B cell (primary cell): ENCODE measurements around the gene ANKRD49. TPM values are rescaled to one million over a fixed set of nuclear protein-coding genes. Genes with fewer than 3 reads are reported as not detected.
"Not testable (repeated sequence)": the region's sequence is repeated elsewhere in the genome, so short reads cannot be mapped to it uniquely, and the experiment has no call there.

Experiments used
- ATAC-seq: fragments of 200-7000 bp; cut with Tn5 transposase; one replicate; pipeline ENCODE4 v1.10.0; 2021; ENCODE audit warnings: low read depth, mild to moderate bottlenecking, moderate number of reproducible peaks, moderate library complexity
- CTCF ChIA-PET: fragments of 350-600 bp; sonication (Branson Sonifier 250); formaldehyde crosslinking; loops from one replicate; lab custom pipeline; 2021; ENCODE audit warnings: antibody characterized with exemption, inconsistent platforms; lab: Charles Lee
- POLR2A ChIA-PET: fragments of 350-600 bp; sonication (Branson Sonifier 250); formaldehyde crosslinking; loops from one replicate; lab custom pipeline; 2021; ENCODE audit warnings: antibody characterized with exemption; lab: Charles Lee
- DNase-seq: peaks from one replicate; pipeline ENCODE4 v3.0.0; 2013
- H2AFZ ChIP-seq: 2 replicates; pipeline ENCODE4 v1.6.1; 2012; ENCODE audit warnings: mild to moderate bottlenecking, low read depth, low read length; ENCODE audit not compliant: insufficient read depth, poor library complexity, severe bottlenecking
- H3K27ac ChIP-seq, 2 donors: 1 replicate in 1 of 2; 2 replicates in 1 of 2; pipeline ENCODE4 v1.5.1; 2012 to 2013; ENCODE audit warnings: low read length in 2 of 2, mild to moderate bottlenecking in 2 of 2, moderate library complexity in 1 of 2
- H3K27me3 ChIP-seq, 4 experiments: fragments of 200-600 bp in 1 of 4; sonication (generic) in 1 of 4; replicated peaks in 1 of 4; 1 replicate in 2 of 4; 2 replicates in 2 of 4; pipeline versions ENCODE4 v1.6.1 to v1.7.0; 2013 to 2016; ENCODE audit warnings: low read length in 3 of 4, mild to moderate bottlenecking in 2 of 4, mixed read lengths in 1 of 4, moderate library complexity in 1 of 4; ENCODE audit not compliant: insufficient read depth in 4 of 4, control insufficient read depth in 3 of 4; ENCODE audit errors: control extremely low read depth in 1 of 4
- H3K36me3 ChIP-seq, 2 experiments: replicated peaks in 1 of 2; 1 replicate in 1 of 2; 2 replicates in 1 of 2; pipeline versions ENCODE4 v1.6.1 to v1.7.1; 2013; ENCODE audit warnings: low read length in 1 of 2; ENCODE audit not compliant: insufficient read depth in 2 of 2, control insufficient read depth in 1 of 2; ENCODE audit errors: control extremely low read depth in 1 of 2, extremely low read depth in 1 of 2
- H3K4me1 ChIP-seq, 2 donors: fragments of 200-600 bp in 1 of 2; sonication (generic) in 1 of 2; 1 replicate in 1 of 2; 2 replicates in 1 of 2; pipeline versions ENCODE4 v1.5.1 to v1.6.1; 2013 to 2017; ENCODE audit warnings: low read length in 2 of 2; ENCODE audit not compliant: control insufficient read depth in 2 of 2, insufficient read depth in 2 of 2
- H3K4me2 ChIP-seq: replicated peaks from 2 replicates; pipeline ENCODE3; 2012; ENCODE audit warnings: mild to moderate bottlenecking, low read depth, low read length; ENCODE audit not compliant: poor library complexity, severe bottlenecking
- H3K4me3 ChIP-seq, 5 experiments: fragments of 200-600 bp in 1 of 5; sonication (generic) in 1 of 5; 1 replicate in 3 of 5; 2 replicates in 2 of 5; pipeline versions ENCODE4 v1.5.1 to v1.7.0; 2011 to 2016; ENCODE audit warnings: low read length in 4 of 5, mild to moderate bottlenecking in 4 of 5, low read depth in 2 of 5, control low read depth in 1 of 5, moderate library complexity in 1 of 5; ENCODE audit not compliant: insufficient read depth in 1 of 5; ENCODE audit errors: control extremely low read depth in 1 of 5, extremely low read depth in 1 of 5
- H3K79me2 ChIP-seq: fragments of 200-600 bp; sonication (generic); one replicate; pipeline ENCODE4 v1.6.0; 2016; ENCODE audit warnings: low read length; ENCODE audit not compliant: control insufficient read depth, insufficient read depth
- H3K9ac ChIP-seq: fragments of 200-600 bp; sonication (generic); 2 replicates; pipeline ENCODE4 v1.6.1; 2017; ENCODE audit warnings: mild to moderate bottlenecking, low read length, moderate library complexity
- H3K9me3 ChIP-seq, 3 donors: one replicate each; pipeline versions ENCODE4 v1.6.1 to v1.7.1; 2013; ENCODE audit warnings: low read length in 2 of 3; ENCODE audit not compliant: control insufficient read depth in 2 of 3, insufficient read depth in 1 of 3; ENCODE audit errors: control extremely low read depth in 1 of 3
- H4K20me1 ChIP-seq: 2 replicates; pipeline ENCODE4 v1.6.0; 2012; ENCODE audit warnings: mild to moderate bottlenecking, low read length; ENCODE audit not compliant: insufficient read depth, control insufficient read depth, poor library complexity, severe bottlenecking
- H3K27ac Mint-ChIP-seq: one replicate; pipeline ENCODE4 v1.8.0; 2021; ENCODE audit warnings: mixed read lengths
- H3K27me3 Mint-ChIP-seq: one replicate; pipeline ENCODE4 v1.8.0; 2021; ENCODE audit warnings: mixed read lengths
- H3K4me1 Mint-ChIP-seq: one replicate; pipeline ENCODE4 v1.8.0; 2021; ENCODE audit warnings: mixed read lengths
- H3K4me3 Mint-ChIP-seq: one replicate; pipeline ENCODE4 v1.8.0; 2021; ENCODE audit warnings: mixed read lengths
- H3K9me3 Mint-ChIP-seq: one replicate; pipeline ENCODE4 v1.8.0; 2022; ENCODE audit warnings: mixed read lengths; ENCODE audit not compliant: insufficient read depth
- CTCF ChIP-seq: fragments of 200-600 bp; IDR thresholded peaks from one replicate; pipeline ENCODE4 v1.8.0; 2022; ENCODE audit warnings: antibody characterized with exemption, mild to moderate bottlenecking
- EZH2 ChIP-seq: IDR thresholded peaks from 2 replicates; pipeline ENCODE4 v1.6.1; 2012; ENCODE audit warnings: borderline replicate concordance, low read depth, mild to moderate bottlenecking, moderate library complexity, low read length; ENCODE audit not compliant: insufficient read depth, poor library complexity, severe bottlenecking
- WGBS: methylation state at CpG from one replicate; pipeline ENCODE4 v1.1.5; 2013; ENCODE audit warnings: missing lambda C conversion rate; ENCODE audit not compliant: insufficient coverage; 5-methylcytosine and 5-hydroxymethylcytosine counted together
- intact Hi-C: fragments of 100-400 bp; cut with micrococcal nuclease; formaldehyde crosslinking; loops from one replicate; pipeline ENCODE4 v1.10.0; 2022
- polyA plus RNA-seq: library from polyadenylated mRNA; depleted of rRNA; stranded (reverse); fragments of >200 nt; gene quantifications from 2 replicates; pipeline ENCODE4 v1.2.3, GENCODE V29; 2012
- total RNA-seq, 2 donors: library from RNA; stranded (reverse); fragments of 120-200 nt in 1 of 2; gene quantifications; 1 replicate in 1 of 2; 2 replicates in 1 of 2; pipeline versions ENCODE4 v1.2.3 to v1.2.4, GENCODE V29; 2013 to 2022

ANKRD49 gene
- total and polyA plus RNA-seq, 2 donors (not counting 1 experiment from before 2014, with no cell fraction given) = 21.3 to 51.4 TPM

GRCh38 chr11:94504689-94505293, 11.0 kb downstream of the ANKRD49 start:
- peaks cover 3 to 13% of the 10 kb centered on the region in 2 experiments for H3K36me3 ChIP-seq
- TF ChIP-seq CTCF = peak; percentile 88
- no peak for TF ChIP-seq EZH2
- no peaks in the 10 kb centered on the region for H3K27me3 ChIP-seq
- ChIA-PET CTCF (interaction anchor here (0.6 to 2.7 kb wide), 14 partner anchors 9 to 1270 kb away, joined by 3 to 21 read pairs (median 6); partner anchors contain the start of genes ANKRD49 and MRE11), POLR2A (no interaction called here)
- peak; percentile 33 for ATAC-seq
- no peaks in the 10 kb centered on the region for H4K20me1 ChIP-seq
- Mint-ChIP-seq H3K27ac (no peak overlapping the region), H3K27me3 (peaks cover 3% of the 10 kb centered on the region), H3K9me3 (no peaks in the 10 kb centered on the region), H3K4me3 (no peak overlapping the region), H3K4me1 (no peaks in the 10 kb centered on the region)
- H3K9me3 ChIP-seq = no peaks in the 10 kb centered on the region
- no peak overlapping the region for H2AFZ ChIP-seq
- DNase-seq = peak; percentile 64
- no peak overlapping the region for H3K4me2 ChIP-seq
- no CpG with 5 or more reads among the region's 3 CpGs for WGBS
- no peak overlapping the region for H3K4me3 ChIP-seq
- no peak overlapping the region for H3K27ac ChIP-seq
- intact Hi-C loops = loop anchor here (1.0 to 10.0 kb wide), 3 partner anchors 320 to 1560 kb away; no protein-coding TSS in a partner anchor
- no peaks in the 10 kb centered on the region for H3K4me1 ChIP-seq
- H3K79me2 ChIP-seq = no peaks in the 10 kb centered on the region
- no peak overlapping the region for H3K9ac ChIP-seq

- H3K27ac Mint-ChIP-seq, H3K4me3 Mint-ChIP-seq, H3K9me3 ChIP-seq, H3K9me3 Mint-ChIP-seq, H3K36me3 ChIP-seq, ATAC-seq, H3K9ac ChIP-seq, H3K79me2 ChIP-seq, H3K4me1 ChIP-seq, H4K20me1 ChIP-seq, H3K4me1 Mint-ChIP-seq, H3K27ac ChIP-seq, H3K4me2 ChIP-seq, DNase-seq, POLR2A ChIA-PET, H3K4me3 ChIP-seq, H2AFZ ChIP-seq, H3K27me3 ChIP-seq: not testable (repeated sequence)
- H3K27me3 Mint-ChIP-seq = peaks cover 13% of the 10 kb centered on the region
- CTCF ChIA-PET = interaction anchor here (0.7 to 4.0 kb wide), 4 partner anchors 9 to 918 kb away, joined by 3 to 12 read pairs (median 4); no protein-coding TSS in a partner anchor
- intact Hi-C loops = loop anchor here (10.0 kb wide), 1 partner anchor 1562 kb away; no protein-coding TSS in a partner anchor
- 100% methylated on average over 1 of the region's 5 CpGs for WGBS
Observed at GRCh38 chr11:94506513-94506912, 12.7 kb downstream of the ANKRD49 start.
